Endodermal cell (in vitro differentiated cells): ENCODE data around the gene MT1H. TPM values are rescaled to one million over a fixed set of nuclear protein-coding genes. Genes with fewer than 3 reads are reported as not detected.

Experiments
- DNase-seq: peaks from one replicate; pipeline ENCODE4 v3.0.0-alpha.2; 2017
- H3K27ac ChIP-seq: 2 replicates; pipeline ENCODE4 v1.5.1; 2013; ENCODE audit warnings: mild to moderate bottlenecking, low read depth, low read length, moderate library complexity
- H3K27me3 ChIP-seq: 2 replicates; pipeline ENCODE4 v1.6.1; 2013; ENCODE audit warnings: mild to moderate bottlenecking, low read length, moderate library complexity; ENCODE audit not compliant: insufficient read depth, control insufficient read depth, poor library complexity, severe bottlenecking
- H3K36me3 ChIP-seq: 2 replicates; pipeline ENCODE4 v1.7.0; 2013; ENCODE audit warnings: mild to moderate bottlenecking, low read length, moderate library complexity; ENCODE audit not compliant: control insufficient read depth, insufficient read depth
- H3K4me1 ChIP-seq: one replicate; pipeline ENCODE4 v1.7.0; 2013; ENCODE audit warnings: low read length; ENCODE audit not compliant: control insufficient read depth, insufficient read depth
- H3K4me3 ChIP-seq: 2 replicates; pipeline ENCODE4 v1.5.1; 2013; ENCODE audit warnings: mild to moderate bottlenecking, low read length, moderate library complexity
- H3K9ac ChIP-seq: 2 replicates; pipeline ENCODE4 v1.6.1; 2013; ENCODE audit warnings: mild to moderate bottlenecking, low read length, moderate library complexity; ENCODE audit not compliant: poor library complexity, severe bottlenecking; ENCODE audit errors: extremely low read depth
- H3K9me3 ChIP-seq: 2 replicates; pipeline ENCODE4 v1.6.1; 2013; ENCODE audit warnings: mild to moderate bottlenecking, low read length, moderate library complexity; ENCODE audit not compliant: control insufficient read depth
- H3K27ac Mint-ChIP-seq: 2 replicates; pipeline ENCODE4 v1.8.0; 2020; ENCODE audit warnings: mixed read lengths
- H3K27me3 Mint-ChIP-seq: 2 replicates; pipeline ENCODE4 v1.8.0; 2021; ENCODE audit warnings: mild to moderate bottlenecking, mixed read lengths; ENCODE audit not compliant: insufficient read depth
- H3K36me3 Mint-ChIP-seq: 2 replicates; pipeline ENCODE4 v1.8.0; 2020; ENCODE audit warnings: low read depth, mixed read lengths
- H3K4me1 Mint-ChIP-seq: 2 replicates; pipeline ENCODE4 v1.8.0; 2020; ENCODE audit warnings: mixed read lengths
- H3K4me3 Mint-ChIP-seq: 2 replicates; pipeline ENCODE4 v1.8.0; 2020; ENCODE audit warnings: mild to moderate bottlenecking, moderate library complexity, mixed read lengths
- H3K9me3 Mint-ChIP-seq: 2 replicates; pipeline ENCODE4 v1.8.0; 2020; ENCODE audit warnings: mild to moderate bottlenecking, mixed read lengths
- CTCF ChIP-seq: fragments of 200-600 bp; sonication (generic); conservative IDR thresholded peaks from 2 replicates; pipeline ENCODE4 v1.5.0; 2021; ENCODE audit warnings: antibody characterized with exemption, mild to moderate bottlenecking
- WGBS, 2 experiments: methylation state at CpG; one replicate each; pipeline versions ENCODE4 v1.1.5 to v1.1.7; 2013; ENCODE audit warnings: missing lambda C conversion rate in 2 of 2, mixed read lengths in 1 of 2; ENCODE audit not compliant: insufficient coverage in 1 of 2, insufficient read length in 1 of 2; 5-methylcytosine and 5-hydroxymethylcytosine counted together
- total RNA-seq, 2 donors: library from RNA; stranded (reverse); fragmentation: NEBNext Ultra II Directional in 1 of 2; extraction: Animal tissue kit (Norgen Biotek cat#: 25700) in 1 of 2; gene quantifications; 2 replicates in 1 of 2; 3 replicates in 1 of 2; pipeline ENCODE4 v1.2.1, GENCODE V29; 2021

MT1H gene
- total RNA-seq, 2 donors from 2014 or later = 1.6 TPM; not detected in 1

GRCh38 chr16:56630134-56630533, 39.5 kb upstream of the MT1H start:
- DNase-seq = no peak
- 88 to 93% methylated on average over 3 of the region's 3 CpGs for WGBS, 2 experiments
- H3K4me3 ChIP-seq = no peak overlapping the region
- Mint-ChIP-seq H3K36me3 (no peaks in the 10 kb centered on the region), H3K27me3 (peaks cover 94% of the 10 kb centered on the region), H3K4me1 (peaks cover 17% of the 10 kb centered on the region), H3K27ac (no peak overlapping the region), H3K4me3 (no peak overlapping the region), H3K9me3 (no peaks in the 10 kb centered on the region)
- no peak for TF ChIP-seq CTCF
- no peaks in the 10 kb centered on the region for H3K4me1 ChIP-seq
- no peaks in the 10 kb centered on the region for H3K36me3 ChIP-seq
- no peak overlapping the region for H3K9ac ChIP-seq
- no peaks in the 10 kb centered on the region for H3K9me3 ChIP-seq
- H3K27ac ChIP-seq = no peak overlapping the region
- H3K27me3 ChIP-seq = peaks cover 96% of the 10 kb centered on the region

GRCh38 chr16:56631197-56631596, 38.4 kb upstream of the MT1H start:
- Mint-ChIP-seq H3K9me3 (no peaks in the 10 kb centered on the region), H3K27me3 (peaks cover 95% of the 10 kb centered on the region), H3K27ac (no peak overlapping the region), H3K36me3 (no peaks in the 10 kb centered on the region), H3K4me1 (peaks cover 17% of the 10 kb centered on the region), H3K4me3 (no peak overlapping the region)
- TF ChIP-seq CTCF = no peak
- H3K4me1 ChIP-seq = no peaks in the 10 kb centered on the region
- peaks cover 96% of the 10 kb centered on the region for H3K27me3 ChIP-seq
- H3K4me3 ChIP-seq = no peak overlapping the region
- H3K27ac ChIP-seq = no peak overlapping the region
- H3K36me3 ChIP-seq = no peaks in the 10 kb centered on the region
- 63 to 72% methylated on average over 10 of the region's 10 CpGs for WGBS, 2 experiments
- H3K9me3 ChIP-seq = no peaks in the 10 kb centered on the region
- no peak for DNase-seq
- H3K9ac ChIP-seq = no peak overlapping the region

GRCh38 chr16:56631832-56632155, 37.8 kb upstream of the MT1H start:
- Histone ChIP-seq H3K4me1 (no peaks in the 10 kb centered on the region), H3K36me3 (no peaks in the 10 kb centered on the region), H3K4me3 (peak overlapping the region; percentile 67), H3K27me3 (peaks cover 96% of the 10 kb centered on the region), H3K27ac (no peak overlapping the region), H3K9ac (no peak overlapping the region), H3K9me3 (no peaks in the 10 kb centered on the region)
- H3K4me1 Mint-ChIP-seq = peaks cover 17% of the 10 kb centered on the region
- 20 to 22% methylated on average over 10 to 14 of the region's 14 CpGs for WGBS, 2 experiments
- no peak for DNase-seq
- H3K27ac Mint-ChIP-seq = no peak overlapping the region
- H3K27me3 Mint-ChIP-seq = peaks cover 95% of the 10 kb centered on the region
- no peaks in the 10 kb centered on the region for H3K36me3 Mint-ChIP-seq
- H3K9me3 Mint-ChIP-seq = no peaks in the 10 kb centered on the region
- TF ChIP-seq CTCF = no peak
- H3K4me3 Mint-ChIP-seq = peak overlapping the region; percentile 50
